DND-41 (cell line): ENCODE data around the gene OSTF1.

Experiments used
- ATAC-seq: fragments of 200-7000 bp; cut with Tn5 transposase; 3 replicates; pipeline ENCODE4 v1.9.1; 2021; ENCODE audit warnings: low read depth; ENCODE audit not compliant: insufficient read depth
- DNase-seq: peaks from one replicate; pipeline ENCODE4 v3.0.0-alpha.2; 2020
- H2AFZ ChIP-seq: 2 replicates; pipeline ENCODE4 v1.6.0; 2012; ENCODE audit warnings: low read depth, low read length
- H3K27ac ChIP-seq: 2 replicates; pipeline ENCODE4 v1.5.1; 2012; ENCODE audit warnings: low read length, inconsistent platforms
- H3K27me3 ChIP-seq: fragments of 200-600 bp; sonication (generic); 2 replicates; pipeline ENCODE4 v1.6.0; 2012; ENCODE audit warnings: low read length, mild to moderate bottlenecking, inconsistent platforms; ENCODE audit not compliant: insufficient read depth, poor library complexity
- H3K36me3 ChIP-seq: 2 replicates; pipeline ENCODE4 v1.5.1; 2012; ENCODE audit warnings: low read length, inconsistent platforms; ENCODE audit not compliant: insufficient read depth
- H3K4me1 ChIP-seq: 2 replicates; pipeline ENCODE4 v1.5.1; 2012; ENCODE audit warnings: mild to moderate bottlenecking, low read length; ENCODE audit not compliant: insufficient read depth
- H3K4me2 ChIP-seq: 2 replicates; pipeline ENCODE4 v1.6.0; 2012; ENCODE audit warnings: mild to moderate bottlenecking, moderate library complexity, low read length, inconsistent platforms; ENCODE audit not compliant: insufficient read depth
- H3K4me3 ChIP-seq, 2 experiments: fragments of 200-600 bp in 1 of 2; shearing (Covaris generic) in 1 of 2; 2 replicates each; pipeline ENCODE4 v1.5.1; 2012 to 2016; ENCODE audit warnings: inconsistent platforms in 2 of 2, low read length in 2 of 2, mild to moderate bottlenecking in 2 of 2, low read depth in 1 of 2, moderate library complexity in 1 of 2
- H3K79me2 ChIP-seq: 2 replicates; pipeline ENCODE4 v1.6.0; 2012; ENCODE audit warnings: low read length, inconsistent platforms; ENCODE audit not compliant: insufficient read depth
- H3K9ac ChIP-seq: 2 replicates; pipeline ENCODE4 v1.6.0; 2012; ENCODE audit warnings: low read depth, mild to moderate bottlenecking, inconsistent platforms, low read length, moderate library complexity
- H3K9me3 ChIP-seq: 2 replicates; pipeline ENCODE4 v1.5.1; 2012; ENCODE audit warnings: low read length, moderate library complexity, mild to moderate bottlenecking, inconsistent platforms; ENCODE audit not compliant: insufficient read depth, severe bottlenecking
- H4K20me1 ChIP-seq: 2 replicates; pipeline ENCODE4 v1.6.0; 2012; ENCODE audit warnings: low read length; ENCODE audit not compliant: insufficient read depth
- CTCF ChIP-seq: IDR thresholded peaks from 2 replicates; pipeline ENCODE4 v1.5.1; 2012; ENCODE audit warnings: borderline replicate concordance, low read length, moderate library complexity, mild to moderate bottlenecking; ENCODE audit not compliant: poor library complexity, severe bottlenecking; ENCODE audit errors: extremely low read depth
- EZH2 ChIP-seq: IDR thresholded peaks from 3 replicates; pipeline ENCODE4 v1.6.1; 2012; ENCODE audit warnings: borderline replicate concordance, low read depth, mild to moderate bottlenecking, moderate library complexity, low read length, inconsistent platforms; ENCODE audit not compliant: severe bottlenecking

Gene OSTF1

GRCh38 chr9:75069171-75069570 is 19.1 kb upstream of the OSTF1 start:
- no peaks in the 10 kb centered on the region for H3K27me3 ChIP-seq
- no peak for ATAC-seq
- no peak for DNase-seq
- H3K9me3 ChIP-seq, result no peaks in the 10 kb centered on the region
- H3K9ac ChIP-seq, result no peak overlapping the region
- H3K4me3 ChIP-seq, result no peak overlapping the region
- TF ChIP-seq CTCF, result no peak
- no peak for TF ChIP-seq EZH2
- H3K4me1 ChIP-seq, result no peaks in the 10 kb centered on the region
- no peaks in the 10 kb centered on the region for H3K36me3 ChIP-seq
- H3K4me2 ChIP-seq, result no peak overlapping the region
- no peak overlapping the region for H3K27ac ChIP-seq
- no peaks in the 10 kb centered on the region for H4K20me1 ChIP-seq
- no peaks in the 10 kb centered on the region for H3K79me2 ChIP-seq
- no peak overlapping the region for H2AFZ ChIP-seq

- H4K20me1 ChIP-seq, result no peaks in the 10 kb centered on the region
- no peaks in the 10 kb centered on the region for H3K9me3 ChIP-seq
- no peak overlapping the region for H2AFZ ChIP-seq
- no peak overlapping the region for H3K4me2 ChIP-seq
- no peak overlapping the region for H3K27ac ChIP-seq
- H3K79me2 ChIP-seq, result no peaks in the 10 kb centered on the region
- no peaks in the 10 kb centered on the region for H3K4me1 ChIP-seq
- H3K9ac ChIP-seq, result no peak overlapping the region
- DNase-seq, result no peak
- no peak overlapping the region for H3K4me3 ChIP-seq
- H3K27me3 ChIP-seq, result no peaks in the 10 kb centered on the region
- no peaks in the 10 kb centered on the region for H3K36me3 ChIP-seq
- TF ChIP-seq EZH2, result no peak
- no peak for TF ChIP-seq CTCF
- ATAC-seq, result no peak
These were observed 16.7 kb upstream of the OSTF1 start for GRCh38 chr9:75071530-75072122.

GRCh38 chr9:75072895-75073294 is 15.4 kb upstream of the OSTF1 start:
- Histone ChIP-seq H4K20me1 (no peaks in the 10 kb centered on the region), H3K4me2 (no peak overlapping the region), H3K79me2 (no peaks in the 10 kb centered on the region), H2AFZ (no peak overlapping the region), H3K9me3 (no peaks in the 10 kb centered on the region), H3K4me1 (no peaks in the 10 kb centered on the region), H3K4me3 (no peak overlapping the region), H3K27ac (no peak overlapping the region), H3K9ac (no peak overlapping the region), H3K36me3 (no peaks in the 10 kb centered on the region), H3K27me3 (no peaks in the 10 kb centered on the region)
- DNase-seq, result no peak
- ATAC-seq, result no peak
- TF ChIP-seq EZH2, result no peak
- no peak for TF ChIP-seq CTCF
